Measurements from ENCODE around the gene WWOX.
A peak's percentile ranks its signal among the peaks of the same experiment; 100 is the strongest.

WWOX gene

DNA sequence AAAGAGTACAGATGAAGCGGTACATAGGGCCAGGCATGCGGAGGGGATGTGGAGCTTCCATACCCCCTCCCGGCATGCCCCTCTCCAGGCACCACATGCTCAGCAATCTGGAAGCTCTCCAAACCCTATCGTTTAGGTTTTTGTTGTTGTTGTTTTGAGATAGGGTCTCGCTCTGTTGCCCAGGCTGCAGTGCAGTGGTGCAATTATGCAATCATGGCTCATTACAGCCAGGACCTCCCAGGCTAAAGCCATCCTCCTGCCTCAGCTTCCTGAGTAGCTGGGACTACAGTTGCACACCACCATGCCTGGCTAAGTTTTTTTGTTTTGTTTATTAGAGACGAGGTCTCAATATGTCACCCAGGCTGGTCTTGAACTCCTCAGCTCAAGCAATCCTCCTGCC is 50.8 kb downstream of the WWOX start:
- DNase-seq, result no peak

- no peak for DNase-seq
Measured at GRCh38 chr16:78154729-78155461, 55.4 kb downstream of the WWOX start.

DNA sequence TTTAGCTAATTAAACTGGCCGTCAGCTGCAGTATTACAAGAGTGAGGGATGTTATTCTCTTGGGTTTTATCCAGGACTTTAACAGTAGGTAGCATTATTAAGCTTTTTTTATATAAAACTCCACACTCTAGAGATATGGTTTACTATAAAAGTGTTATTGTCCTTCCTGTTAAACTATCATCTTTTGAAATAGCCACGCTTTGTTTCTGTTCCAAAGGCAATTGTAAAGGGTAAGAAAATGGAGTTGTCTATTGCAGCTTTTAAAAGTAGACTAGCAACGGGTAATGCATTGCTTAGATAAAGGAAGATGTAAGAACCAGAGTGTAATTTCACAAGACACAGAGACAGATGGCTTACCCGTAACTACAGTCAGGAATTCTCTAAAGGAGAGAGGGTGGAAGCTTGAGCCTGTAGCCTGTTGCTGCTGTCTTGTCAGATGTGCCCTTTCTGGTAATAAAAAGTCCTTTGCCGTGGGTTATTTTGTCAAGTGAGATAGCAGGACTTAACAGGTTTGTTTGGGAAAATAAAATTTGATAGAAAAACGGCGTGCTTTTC is 56.4 kb downstream of the WWOX start:
- DNase-seq, result peak; percentile 16

GRCh38 chr16:78161023-78161729 is 61.7 kb downstream of the WWOX start:
- DNase-seq, result no peak

GRCh38 chr16:78163772-78164670 is 64.6 kb downstream of the WWOX start:
- DNase-seq, result no peak

GRCh38 chr16:78170494-78170933 is 71.1 kb downstream of the WWOX start:
- no peak for DNase-seq

DNA sequence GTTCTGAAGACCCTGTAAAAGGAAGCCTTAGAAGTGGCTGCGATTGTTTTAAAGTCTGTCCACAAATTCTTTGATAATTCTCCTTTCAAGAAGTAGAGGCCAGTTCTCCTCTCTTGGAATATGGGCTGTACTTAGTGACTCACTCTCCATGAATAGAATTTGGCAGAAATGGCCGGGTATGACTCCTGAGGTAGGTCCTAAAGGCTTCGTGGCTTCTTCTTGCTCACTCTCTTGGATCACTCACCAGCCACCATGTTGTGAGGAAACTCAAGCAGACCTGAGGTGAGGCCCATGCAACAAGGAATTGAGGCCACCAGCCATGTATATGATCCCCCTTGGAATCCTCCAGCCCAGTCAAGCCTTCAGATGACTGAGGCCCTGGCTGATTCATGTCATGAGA is 75.8 kb downstream of the WWOX start:
- no peak for DNase-seq

DNA sequence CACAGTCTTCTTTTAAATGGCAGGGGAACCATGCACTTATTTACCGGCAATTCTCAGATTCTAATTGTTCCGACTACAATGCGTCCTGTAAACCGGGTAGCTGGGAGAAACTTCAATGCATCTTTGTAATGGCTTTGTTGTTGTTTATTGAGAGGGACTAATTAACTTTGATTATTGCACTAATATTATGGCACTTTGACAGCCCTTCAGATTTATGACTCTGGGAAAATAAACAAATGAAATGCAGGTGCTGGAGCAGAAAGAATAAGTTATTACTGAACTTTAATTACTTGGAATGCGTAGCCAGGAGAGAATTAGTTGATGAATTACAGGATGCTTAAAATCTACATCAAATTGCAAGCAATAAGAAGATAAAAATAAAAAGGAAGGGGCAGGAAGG is 77.0 kb downstream of the WWOX start:
- DNase-seq, result no peak

DNA sequence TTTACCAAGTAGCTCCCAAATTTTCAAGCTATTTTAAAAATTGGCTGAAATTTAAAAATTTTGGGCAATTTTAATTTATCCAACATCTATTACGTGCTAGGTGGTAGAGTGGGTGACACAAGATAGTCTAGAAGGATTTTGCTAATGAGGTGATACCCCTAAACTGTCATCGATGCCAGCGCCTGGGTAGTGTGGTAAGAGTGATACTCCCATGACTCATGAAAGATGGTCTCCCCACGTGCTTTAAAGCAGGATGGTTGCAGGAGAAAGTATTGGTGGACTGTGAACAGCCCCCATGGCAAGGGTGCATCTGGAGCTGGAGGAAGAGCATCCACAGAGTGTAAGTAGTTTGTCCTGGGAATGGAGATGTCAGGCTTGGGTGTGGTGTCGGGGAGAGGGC is 77.8 kb downstream of the WWOX start:
- DNase-seq, result no peak

DNA sequence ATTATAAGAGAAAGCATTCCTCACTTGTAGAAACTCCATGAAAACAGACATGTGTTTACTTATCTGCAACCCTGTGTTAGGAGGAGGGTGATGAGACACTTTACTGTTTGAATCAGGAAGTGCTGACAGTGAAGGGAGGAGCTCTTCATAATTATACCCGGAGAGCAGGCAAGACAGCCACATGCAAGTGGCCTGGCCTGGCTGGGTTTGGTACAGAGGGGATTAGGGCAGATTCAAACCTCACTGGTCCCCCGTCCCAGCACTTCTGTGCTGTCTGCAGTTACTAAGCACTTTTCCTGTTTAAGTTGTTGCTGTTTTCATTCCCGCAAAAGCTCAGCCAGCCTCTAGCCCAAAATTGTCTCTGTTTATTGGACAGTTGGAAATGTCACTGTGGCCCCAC is 78.5 kb downstream of the WWOX start:
- DNase-seq, result no peak

DNA sequence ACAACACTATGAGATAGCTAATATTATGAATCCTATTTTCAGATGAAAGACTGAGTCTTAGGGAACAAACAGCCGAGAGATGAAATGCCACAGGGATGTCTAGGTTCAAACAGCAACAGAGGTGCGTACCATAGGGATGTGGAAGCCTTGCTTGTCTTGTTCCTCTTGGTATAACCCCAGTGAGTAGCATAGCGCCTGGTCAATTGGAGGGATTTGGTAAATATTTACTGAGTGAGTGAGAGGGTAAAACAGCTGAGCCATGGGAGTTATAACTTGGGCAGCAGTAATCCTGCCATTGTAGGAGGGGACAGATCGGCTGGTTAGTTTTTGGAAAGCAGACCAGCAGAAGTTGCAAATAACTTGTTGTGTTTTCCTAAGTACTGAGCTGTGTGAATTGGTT is 80.2 kb downstream of the WWOX start:
- DNase-seq, result no peak

GRCh38 chr16:78180349-78180748 is 80.9 kb downstream of the WWOX start:
- DNase-seq, result no peak

DNA sequence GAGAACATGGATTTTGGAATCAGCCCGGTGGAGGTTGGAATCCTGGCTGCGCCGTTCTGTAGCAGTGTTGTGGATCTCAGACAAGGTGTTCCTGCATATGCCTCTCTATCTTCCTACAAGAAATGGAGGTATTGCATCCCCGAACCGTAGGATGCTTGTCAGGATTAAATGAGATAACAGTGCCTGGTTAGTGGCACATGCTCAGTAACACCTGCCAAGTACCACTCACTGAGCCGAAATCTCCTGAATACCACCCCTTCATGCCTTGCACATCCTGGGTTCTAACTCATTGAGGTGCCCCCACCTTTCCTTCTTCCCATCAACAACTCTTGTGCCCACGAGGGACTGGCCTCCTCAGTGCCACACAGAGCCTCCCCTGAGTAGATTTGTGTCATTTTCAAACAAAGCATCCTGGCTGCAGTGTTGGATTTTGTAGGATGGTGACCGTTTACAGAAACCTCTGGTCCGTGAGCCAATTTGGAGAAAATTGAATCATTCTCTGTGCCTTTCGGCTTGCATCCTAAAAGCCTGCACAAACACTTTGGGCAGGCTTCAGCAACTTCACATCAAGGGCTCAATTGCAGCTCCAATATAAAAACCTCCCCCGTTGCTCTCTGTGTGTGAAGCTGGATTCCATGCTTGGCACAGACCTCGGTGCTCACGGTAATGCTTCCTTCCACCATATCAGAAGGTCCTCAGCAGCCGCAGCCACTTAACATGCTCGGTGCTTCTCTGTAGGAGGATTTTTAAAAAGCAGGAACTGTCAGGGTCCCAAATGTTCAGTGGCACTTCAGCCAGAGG is 84.2 kb downstream of the WWOX start:
- no peak for DNase-seq

DNA sequence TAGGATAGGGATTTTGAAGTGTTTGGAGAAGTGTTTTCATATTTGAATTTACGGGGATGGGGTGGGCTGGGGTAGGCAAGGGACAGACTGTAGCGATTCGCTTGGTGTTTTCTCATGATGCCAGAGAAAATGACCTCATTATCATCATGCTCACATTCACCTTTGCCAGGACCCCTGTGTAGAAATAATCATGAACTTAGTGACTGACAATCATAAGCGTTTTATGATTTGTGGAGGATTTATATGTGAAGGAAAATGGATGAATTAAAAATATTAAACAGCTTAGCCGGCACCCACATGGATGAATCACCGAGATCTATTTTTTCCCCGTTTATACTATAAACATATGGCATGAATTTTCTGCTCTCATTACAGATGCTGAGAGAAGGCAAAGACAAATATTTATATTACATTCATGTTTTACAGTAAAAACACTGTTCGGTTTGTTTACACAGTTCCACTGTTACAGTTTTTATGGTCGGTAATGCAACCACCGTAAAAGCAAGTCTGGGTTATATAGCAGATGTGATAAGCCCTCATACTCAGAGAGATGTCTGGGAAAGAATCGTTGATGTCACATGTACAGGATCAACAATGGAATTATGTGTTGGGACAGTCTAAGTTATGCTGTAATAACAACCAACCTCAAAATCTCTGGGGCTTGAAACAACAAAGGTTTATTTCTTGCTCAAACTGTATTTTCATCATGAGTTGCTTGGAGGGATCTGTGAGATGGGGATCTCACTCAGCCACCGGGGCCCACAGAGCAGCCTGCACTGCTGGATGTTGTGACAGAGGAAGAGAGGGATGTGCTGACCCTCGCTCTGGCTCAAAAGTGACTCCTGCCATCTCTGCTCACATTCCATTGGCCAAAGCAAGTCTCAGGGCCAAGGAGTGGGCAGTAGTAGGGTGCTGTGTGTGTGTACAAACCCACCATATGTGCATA is 85.1 kb downstream of the WWOX start:
- DNase-seq, result no peak

GRCh38 chr16:78189121-78189520 is 89.7 kb downstream of the WWOX start:
- DNase-seq, result no peak

DNA sequence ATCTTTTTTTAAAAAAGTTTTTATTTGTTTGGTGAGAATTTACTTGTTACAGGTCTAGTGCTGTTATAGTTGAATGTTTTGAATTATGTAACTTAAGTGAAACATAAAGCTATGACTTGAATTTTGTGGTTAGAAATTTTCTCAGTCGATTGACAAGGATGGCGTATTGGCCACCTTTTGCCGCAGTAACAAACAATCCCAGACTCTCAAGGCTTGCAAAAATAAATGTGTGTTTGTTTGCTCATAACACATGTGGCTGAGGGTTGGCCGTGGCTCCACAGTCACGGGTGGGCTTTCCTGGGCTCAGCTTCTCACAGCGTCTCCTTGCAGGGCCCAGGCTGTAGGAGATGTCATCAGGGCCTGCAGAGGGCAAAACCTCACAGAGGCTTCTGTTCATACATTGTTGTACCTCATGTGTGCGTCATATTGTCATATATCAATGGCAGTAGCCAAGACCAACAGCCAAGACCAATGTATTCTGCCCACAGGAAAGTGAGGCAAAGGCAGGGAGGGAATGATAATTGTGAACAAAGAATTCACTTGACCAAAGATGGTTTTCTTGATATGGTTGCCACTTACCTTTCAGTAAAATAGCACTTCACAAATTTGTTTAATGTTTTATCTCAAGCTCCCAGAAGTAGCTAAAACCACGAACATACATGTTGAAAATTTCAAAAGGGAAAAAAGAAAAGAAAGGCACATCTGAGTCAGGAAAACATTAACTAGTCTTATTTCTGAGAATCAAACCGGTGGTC is 93.5 kb downstream of the WWOX start:
- DNase-seq, result no peak

GRCh38 chr16:78194948-78195347 is 95.5 kb downstream of the WWOX start:
- no peak for DNase-seq

DNA sequence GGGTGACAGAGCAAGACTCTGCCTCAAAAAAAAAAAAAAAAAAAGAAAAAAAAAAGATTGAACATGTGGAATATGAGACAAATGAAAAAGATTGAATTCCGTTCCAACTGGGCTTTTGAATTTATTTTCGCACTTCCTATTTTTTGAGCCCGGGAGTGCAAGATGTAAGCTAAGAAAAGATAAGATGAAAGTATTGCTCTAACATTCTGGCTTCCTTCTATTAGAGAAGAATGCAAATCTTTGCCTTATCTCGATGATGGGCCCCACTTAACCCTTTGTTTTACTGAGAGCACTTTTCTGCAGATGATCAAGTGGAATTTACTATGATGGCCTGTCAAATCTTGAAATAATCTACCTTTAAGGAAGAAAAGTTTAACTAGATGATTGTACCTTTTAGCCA is 96.3 kb downstream of the WWOX start:
- DNase-seq, result no peak

DNA sequence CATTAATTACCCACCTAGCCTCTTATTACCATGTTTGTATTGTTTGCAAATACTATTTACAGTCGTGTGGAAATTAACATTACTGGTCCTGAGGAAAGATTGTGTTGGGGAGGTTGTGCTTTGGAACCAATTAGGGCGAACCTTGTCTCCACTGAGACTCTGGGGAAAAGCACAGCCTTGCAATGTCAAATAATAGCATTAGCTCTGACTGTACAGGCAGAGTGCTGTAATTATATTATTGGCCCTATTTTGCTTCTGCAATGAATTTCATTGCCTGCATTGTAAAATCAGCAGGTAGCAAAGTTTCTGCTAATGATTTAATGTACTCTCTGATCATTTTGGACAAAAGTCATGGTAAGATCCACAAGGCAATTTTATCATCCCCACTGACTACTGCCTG is 97.0 kb downstream of the WWOX start:
- no peak for DNase-seq

DNA sequence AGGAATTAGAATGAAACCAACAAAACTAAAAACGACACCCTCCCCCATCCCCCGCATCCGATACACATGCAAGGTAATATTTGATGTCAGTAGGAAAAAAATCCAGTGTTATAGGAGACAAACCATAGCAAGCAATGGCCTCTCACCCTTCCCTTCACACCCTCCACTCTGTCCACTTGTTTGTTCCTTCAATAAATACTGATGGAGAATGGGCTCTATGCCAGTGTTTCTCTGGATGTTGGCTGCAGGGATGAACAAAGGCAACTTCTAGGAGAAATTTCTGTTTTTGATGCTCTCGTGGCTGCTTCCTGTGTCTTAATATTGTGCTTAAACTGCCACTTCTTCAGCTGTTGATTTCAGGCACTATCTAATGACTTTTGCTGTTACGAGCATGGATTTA is 98.8 kb downstream of the WWOX start:
- DNase-seq, result no peak
